Breast epithelium (tissue), 3 donors: ENCODE measurements around the gene HIPK2.

Experiments used
- POLR2AphosphoS5 ChIP-seq, 3 donors: sonication (generic); formaldehyde crosslinking; IDR thresholded peaks; one replicate each; pipeline ENCODE4 v1.6.1; 2017; ENCODE audit warnings: antibody characterized with exemption in 3 of 3
- TF ChIP-seq, protein P1 (sequence below), 3 donors: fragments of 450-650 bp; IDR thresholded peaks; one replicate each; pipeline ENCODE4 v1.5.1; 2016 to 2017; ENCODE audit warnings: antibody characterized with exemption in 3 of 3, mild to moderate bottlenecking in 3 of 3, moderate library complexity in 3 of 3

DNA sequence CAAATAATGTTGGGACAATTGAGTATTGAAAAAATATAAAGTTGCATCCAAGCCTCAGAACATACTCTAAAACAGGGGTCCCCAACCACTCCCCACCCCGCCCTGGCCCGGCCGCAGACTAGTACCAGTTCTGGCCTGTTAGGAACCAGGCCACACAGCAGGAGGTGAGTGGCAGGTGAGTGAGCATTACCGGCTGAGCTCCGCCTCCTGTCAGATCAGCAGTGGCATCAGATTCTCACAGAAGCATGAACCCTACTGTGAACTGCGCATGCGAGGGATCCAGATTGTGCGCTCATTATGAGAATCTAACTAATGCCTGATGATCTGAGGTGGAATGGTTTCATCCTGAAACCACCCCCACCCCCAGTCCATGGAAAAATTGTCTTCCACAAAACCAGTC lies 19.4 kb downstream of the HIPK2 start:
- TF ChIP-seq, protein P1, sequence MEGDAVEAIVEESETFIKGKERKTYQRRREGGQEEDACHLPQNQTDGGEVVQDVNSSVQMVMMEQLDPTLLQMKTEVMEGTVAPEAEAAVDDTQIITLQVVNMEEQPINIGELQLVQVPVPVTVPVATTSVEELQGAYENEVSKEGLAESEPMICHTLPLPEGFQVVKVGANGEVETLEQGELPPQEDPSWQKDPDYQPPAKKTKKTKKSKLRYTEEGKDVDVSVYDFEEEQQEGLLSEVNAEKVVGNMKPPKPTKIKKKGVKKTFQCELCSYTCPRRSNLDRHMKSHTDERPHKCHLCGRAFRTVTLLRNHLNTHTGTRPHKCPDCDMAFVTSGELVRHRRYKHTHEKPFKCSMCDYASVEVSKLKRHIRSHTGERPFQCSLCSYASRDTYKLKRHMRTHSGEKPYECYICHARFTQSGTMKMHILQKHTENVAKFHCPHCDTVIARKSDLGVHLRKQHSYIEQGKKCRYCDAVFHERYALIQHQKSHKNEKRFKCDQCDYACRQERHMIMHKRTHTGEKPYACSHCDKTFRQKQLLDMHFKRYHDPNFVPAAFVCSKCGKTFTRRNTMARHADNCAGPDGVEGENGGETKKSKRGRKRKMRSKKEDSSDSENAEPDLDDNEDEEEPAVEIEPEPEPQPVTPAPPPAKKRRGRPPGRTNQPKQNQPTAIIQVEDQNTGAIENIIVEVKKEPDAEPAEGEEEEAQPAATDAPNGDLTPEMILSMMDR (IDR thresholded peaks at IDR 0.05) = no peak
- no peak for TF ChIP-seq POLR2AphosphoS5 (IDR thresholded peaks at IDR 0.05)
